SK-N-MC (cell line): ENCODE measurements around the gene SYTL1.

Source experiments
- EZH2 ChIP-seq: fragments of 200-600 bp; sonication (generic); IDR thresholded peaks from one replicate; pipeline ENCODE4 v1.6.1; 2017; ENCODE audit warnings: antibody characterized with exemption
- POLR2AphosphoS5 ChIP-seq: IDR thresholded peaks from 2 replicates; pipeline ENCODE4 v1.6.1; 2012; ENCODE audit warnings: mild to moderate bottlenecking, low read depth, low read length, borderline replicate concordance

- TF ChIP-seq POLR2AphosphoS5 (no peak), EZH2 (no peak)
These were observed 50.4 kb downstream of the SYTL1 start, which contains the start of gene GPR3 for GRCh38 chr1:27392096-27392777.
